Small intestine (tissue), 7 donors: ENCODE data around the gene MEGF9. TPM values are rescaled to one million over a fixed set of nuclear protein-coding genes. Genes with fewer than 3 reads are reported as not detected.

ENCODE experiments used
- DNase-seq, 2 donors: peaks; one replicate each; pipeline versions ENCODE4 v3.0.0 to v3.0.0-alpha.2; 2013
- FAIRE-seq: peaks from 2 replicates; lab custom pipeline; 2012; peaks lifted over from hg19 to GRCh38; lab: Jason Lieb, UNC
- H3K27ac ChIP-seq, 3 donors: one replicate each; pipeline ENCODE4 v1.5.1; 2013; ENCODE audit warnings: low read length in 2 of 3, mild to moderate bottlenecking in 2 of 3, control low read depth in 1 of 3, inconsistent platforms in 1 of 3, low read depth in 1 of 3, moderate library complexity in 1 of 3
- H3K27me3 ChIP-seq, 3 donors: one replicate each; pipeline ENCODE4 v1.6.1; 2013; ENCODE audit warnings: low read length in 3 of 3, inconsistent platforms in 1 of 3; ENCODE audit not compliant: control insufficient read depth in 3 of 3, insufficient read depth in 3 of 3
- H3K36me3 ChIP-seq, 3 donors: one replicate each; pipeline ENCODE4 v1.6.1; 2013; ENCODE audit warnings: low read length in 3 of 3, inconsistent platforms in 1 of 3, low read depth in 1 of 3, mild to moderate bottlenecking in 1 of 3, moderate library complexity in 1 of 3; ENCODE audit not compliant: control insufficient read depth in 3 of 3, insufficient read depth in 2 of 3
- H3K4me1 ChIP-seq, 3 donors: one replicate each; pipeline ENCODE4 v1.6.1; 2013; ENCODE audit warnings: low read length in 2 of 3, inconsistent platforms in 1 of 3, low read depth in 1 of 3, mild to moderate bottlenecking in 1 of 3, moderate library complexity in 1 of 3; ENCODE audit not compliant: control insufficient read depth in 3 of 3, insufficient read depth in 2 of 3
- H3K4me3 ChIP-seq, 3 donors: one replicate each; pipeline ENCODE4 v1.5.1; 2013; ENCODE audit warnings: low read length in 3 of 3, control low read depth in 1 of 3, inconsistent platforms in 1 of 3, low read depth in 1 of 3, mild to moderate bottlenecking in 1 of 3, moderate library complexity in 1 of 3
- H3K9me3 ChIP-seq, 2 donors: one replicate each; pipeline ENCODE4 v1.6.1; 2013; ENCODE audit warnings: low read depth in 1 of 2, low read length in 1 of 2; ENCODE audit not compliant: control insufficient read depth in 2 of 2, insufficient read depth in 1 of 2
- WGBS, 3 donors: extraction: QIAGEN DNeasy Blood & Tissue Kit; methylation state at CpG; one replicate each; pipeline ENCODE4 v1.1.7; 2013; 5-methylcytosine and 5-hydroxymethylcytosine counted together
- polyA plus RNA-seq, 4 donors: library from polyadenylated mRNA; stranded (reverse) in 3 of 4; unstranded in 1 of 4; fragments of 200-250 nt in 3 of 4; fragments of 120-200 nt in 1 of 4; gene quantifications; one replicate each; pipeline versions ENCODE4 v1.2.1 to v1.2.3, GENCODE V29; 2013
- donor health status: healthy with polysubstance abuse.
- donor health status: control.
- donor health status: control.
- donor health status: Bipolar disorder and iron deficiency.
- donor health status: healthy.

The MEGF9 gene
- polyA plus RNA-seq, 4 donors: 3.0 to 21.7 (median 5.1) TPM

DNA sequence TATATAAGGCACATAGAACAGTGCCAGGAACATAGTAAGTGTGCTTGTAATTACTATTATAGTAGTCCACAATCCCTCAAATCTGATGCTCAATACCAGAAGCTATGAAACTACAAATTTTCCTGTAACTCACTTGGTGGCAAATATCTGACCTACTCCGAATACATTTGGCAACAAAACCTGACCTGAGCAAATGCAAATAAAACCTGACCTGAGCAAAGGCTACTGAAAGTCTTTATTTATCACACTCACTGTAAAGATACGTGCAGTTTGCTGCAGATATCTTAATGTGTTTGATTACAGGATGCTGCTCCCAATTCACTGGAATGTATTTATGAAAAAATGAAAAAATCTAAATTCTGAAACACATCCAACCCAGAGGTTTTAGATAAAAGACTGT, 7.1 kb downstream of the MEGF9 start:
- Histone ChIP-seq H3K27me3 (no peaks in the 10 kb centered on the region), H3K36me3 (peaks cover 0 to 10% (median 1%) of the 10 kb centered on the region in 3 donors), H3K27ac (no peak overlapping the region), H3K4me1 (peaks cover 0 to 2% (median 0%) of the 10 kb centered on the region in 3 donors), H3K4me3 (no peak overlapping the region), H3K9me3 (no peaks in the 10 kb centered on the region)
- no peak for DNase-seq
- WGBS, 3 donors: 34 to 71% (median 39%) methylated on average over 2 of the region's 2 CpGs
- FAIRE-seq: no peak

DNA sequence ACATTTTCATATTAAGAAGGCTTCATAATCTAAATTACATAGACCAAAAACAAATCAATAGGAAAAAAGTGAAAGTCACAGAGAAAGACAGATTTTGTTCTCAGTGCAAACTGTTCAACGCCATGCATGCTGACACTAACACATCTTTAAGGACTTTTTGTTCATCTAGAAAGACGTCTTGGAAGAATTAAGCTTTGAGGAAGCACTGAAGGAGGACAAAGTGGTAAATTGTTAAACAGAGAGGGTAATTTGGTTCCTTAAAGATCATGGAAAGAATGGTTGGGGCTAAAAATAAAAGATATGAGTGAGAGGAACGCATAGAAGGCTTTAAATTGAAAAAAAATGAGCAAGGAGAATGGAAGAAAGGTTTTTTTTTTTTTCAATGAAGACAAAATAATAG, 9.1 kb downstream of the MEGF9 start:
- H3K36me3 ChIP-seq: peaks cover 0 to 10% (median 1%) of the 10 kb centered on the region in 3 donors
- DNase-seq: no peak
- H3K4me1 ChIP-seq: peaks cover 0 to 2% (median 0%) of the 10 kb centered on the region in 3 donors
- no peak for FAIRE-seq
- H3K27ac ChIP-seq: no peak overlapping the region
- H3K9me3 ChIP-seq: no peaks in the 10 kb centered on the region
- H3K4me3 ChIP-seq: no peak overlapping the region
- H3K27me3 ChIP-seq: no peaks in the 10 kb centered on the region
- WGBS, 3 donors: 51 to 67% (median 53%) methylated on average over 3 of the region's 3 CpGs

DNA sequence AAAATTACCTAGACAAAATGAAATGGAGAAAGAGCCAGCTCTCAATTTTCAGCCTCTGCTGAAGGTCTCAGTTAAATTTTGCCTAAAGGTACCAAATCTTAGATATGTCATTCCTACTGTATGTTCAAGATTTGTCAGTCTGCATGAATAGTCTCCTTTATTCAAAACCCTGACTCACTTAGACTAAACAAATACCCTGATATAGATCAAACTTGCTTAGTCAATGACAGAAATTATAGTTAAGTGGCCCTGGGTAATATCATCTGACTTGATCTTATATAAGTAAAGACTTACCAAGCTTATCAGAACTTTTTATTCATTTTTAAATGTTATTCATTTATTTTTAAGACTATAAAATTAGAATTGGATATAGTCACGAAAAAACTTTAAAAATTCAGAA, 12.2 kb downstream of the MEGF9 start:
- Histone ChIP-seq H3K9me3 (no peaks in the 10 kb centered on the region), H3K27me3 (no peaks in the 10 kb centered on the region), H3K4me1 (peaks cover 0 to 4% (median 2%) of the 10 kb centered on the region in 3 donors), H3K4me3 (no peak overlapping the region), H3K27ac (no peak overlapping the region), H3K36me3 (peaks cover 0 to 1% (median 0%) of the 10 kb centered on the region in 3 donors)
- DNase-seq (no peak), FAIRE-seq (no peak)
- WGBS, 3 donors: 95 to 98% (median 97%) methylated on average over 1 of the region's 1 CpG

DNA sequence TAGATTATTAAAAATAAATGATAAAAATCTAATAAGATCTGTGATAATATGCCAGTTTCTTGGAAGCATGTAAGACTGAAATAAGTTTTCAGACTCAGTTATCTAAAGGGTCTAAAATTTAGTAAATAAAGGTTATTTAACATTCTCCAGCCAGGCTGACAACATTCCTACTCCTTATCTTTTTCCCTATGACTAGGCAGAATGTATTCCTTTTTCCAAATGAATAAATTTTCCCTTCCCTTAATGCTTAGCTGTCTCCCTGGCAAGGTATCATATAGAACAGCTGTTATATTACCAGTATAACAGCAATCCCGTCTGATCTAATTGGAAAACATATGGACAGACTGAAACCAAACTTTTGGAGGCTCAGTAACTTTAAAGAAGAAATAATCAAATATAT, 13.0 kb downstream of the MEGF9 start:
- FAIRE-seq: no peak
- H3K27ac ChIP-seq: no peak overlapping the region
- H3K27me3 ChIP-seq: no peaks in the 10 kb centered on the region
- H3K36me3 ChIP-seq: peaks cover 0 to 1% (median 0%) of the 10 kb centered on the region in 3 donors
- peaks cover 0 to 4% (median 4%) of the 10 kb centered on the region in 3 donors for H3K4me1 ChIP-seq
- H3K9me3 ChIP-seq: no peaks in the 10 kb centered on the region
- 75 to 87% (median 83%) methylated on average over 1 of the region's 1 CpG for WGBS, 3 donors
- H3K4me3 ChIP-seq: no peak overlapping the region
- no peak for DNase-seq

DNA sequence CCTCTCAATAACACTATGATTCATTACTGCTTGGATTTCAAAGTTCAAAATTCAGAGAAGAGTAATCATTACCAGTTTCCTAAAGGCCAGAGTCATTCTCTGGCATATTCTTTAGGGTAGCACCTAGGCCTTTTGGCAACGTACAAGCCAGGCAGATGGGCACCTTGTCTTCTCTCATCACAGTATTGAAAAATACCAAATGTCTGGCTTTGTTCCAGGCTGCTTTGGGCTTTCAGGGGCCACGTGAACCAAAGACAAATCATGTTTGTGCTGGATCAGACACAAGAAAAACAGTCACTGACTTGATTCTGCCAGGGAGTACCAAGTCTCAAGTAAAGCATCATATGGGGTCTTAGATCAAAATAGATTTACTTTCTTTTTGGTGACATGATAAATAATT, 15.5 kb downstream of the MEGF9 start:
- no peak overlapping the region for H3K27ac ChIP-seq
- H3K4me3 ChIP-seq: no peak overlapping the region
- H3K36me3 ChIP-seq: peaks cover 0 to 1% (median 0%) of the 10 kb centered on the region in 3 donors
- peaks cover 0 to 4% (median 4%) of the 10 kb centered on the region in 3 donors for H3K4me1 ChIP-seq
- no peaks in the 10 kb centered on the region for H3K9me3 ChIP-seq
- DNase-seq: no peak
- H3K27me3 ChIP-seq: no peaks in the 10 kb centered on the region
- WGBS, 3 donors: 16 to 58% (median 29%) methylated on average over 2 of the region's 2 CpGs
- no peak for FAIRE-seq

DNA sequence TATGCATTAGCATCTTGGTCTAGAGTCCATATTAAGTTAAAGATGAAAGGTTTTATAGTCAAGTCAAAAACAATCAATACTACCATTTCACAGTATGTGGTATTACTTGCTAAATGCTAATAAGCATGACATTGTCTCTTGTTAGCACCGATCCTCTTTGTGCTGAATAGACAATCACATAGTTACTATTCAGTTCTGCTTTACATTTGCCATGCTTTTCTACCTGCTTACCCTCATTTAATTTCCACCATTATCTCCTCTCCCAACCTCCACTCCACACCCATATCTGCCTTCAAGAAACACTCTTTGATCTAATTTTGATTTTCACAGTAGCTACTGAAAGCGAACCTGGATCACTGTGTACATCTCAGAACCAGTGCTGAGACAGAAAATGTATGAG, 16.8 kb downstream of the MEGF9 start:
- WGBS, 3 donors: 93 to 95% (median 95%) methylated on average over 2 of the region's 2 CpGs

DNA sequence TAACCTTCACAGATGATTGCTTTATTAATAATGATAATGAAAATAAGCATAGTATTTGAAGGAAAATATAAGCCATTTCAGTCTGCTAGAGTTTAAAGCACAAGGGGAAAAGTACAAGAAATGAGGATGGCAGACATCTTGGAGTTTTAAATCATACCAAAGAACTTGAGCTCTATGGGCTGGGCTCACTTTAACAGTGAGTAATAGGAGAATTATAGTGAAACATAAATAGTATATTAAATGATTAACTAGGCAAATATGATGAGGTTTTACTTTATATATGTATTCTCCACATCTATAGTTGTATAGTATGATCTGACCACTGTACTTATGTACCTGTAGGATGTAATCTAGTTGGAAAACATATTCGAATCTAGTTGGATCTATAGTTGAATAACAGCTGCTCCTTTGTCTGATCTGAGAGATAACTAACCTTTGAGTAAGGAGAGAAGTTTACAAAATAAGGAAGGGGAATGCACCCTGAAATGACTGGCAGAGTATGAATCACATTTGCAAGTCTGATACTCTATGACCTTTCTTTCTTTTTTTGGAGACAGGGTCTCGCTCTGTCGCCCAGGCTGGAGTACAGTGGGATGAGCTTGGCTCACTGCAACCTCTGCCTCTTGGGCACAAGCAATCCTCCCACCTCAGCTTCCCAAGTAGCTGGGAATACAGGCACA, 17.6 kb downstream of the MEGF9 start:
- DNase-seq: no peak
- Histone ChIP-seq H3K4me3 (no peak overlapping the region), H3K27ac (no peak overlapping the region), H3K4me1 (peaks cover 0 to 4% (median 4%) of the 10 kb centered on the region in 3 donors), H3K36me3 (no peaks in the 10 kb centered on the region), H3K9me3 (no peaks in the 10 kb centered on the region), H3K27me3 (no peaks in the 10 kb centered on the region)
- WGBS, 3 donors: 66 to 84% (median 78%) methylated on average over 3 of the region's 3 CpGs
- FAIRE-seq: no peak

More for the DNA sequence above, 16.8 kb downstream of the MEGF9 start:
- H3K4me3 ChIP-seq: no peak overlapping the region
- H3K9me3 ChIP-seq: no peaks in the 10 kb centered on the region
- no peak overlapping the region for H3K27ac ChIP-seq
- no peaks in the 10 kb centered on the region for H3K27me3 ChIP-seq
- FAIRE-seq (no peak), DNase-seq (no peak)
- H3K36me3 ChIP-seq: no peaks in the 10 kb centered on the region
- peaks cover 0 to 4% (median 4%) of the 10 kb centered on the region in 3 donors for H3K4me1 ChIP-seq

DNA sequence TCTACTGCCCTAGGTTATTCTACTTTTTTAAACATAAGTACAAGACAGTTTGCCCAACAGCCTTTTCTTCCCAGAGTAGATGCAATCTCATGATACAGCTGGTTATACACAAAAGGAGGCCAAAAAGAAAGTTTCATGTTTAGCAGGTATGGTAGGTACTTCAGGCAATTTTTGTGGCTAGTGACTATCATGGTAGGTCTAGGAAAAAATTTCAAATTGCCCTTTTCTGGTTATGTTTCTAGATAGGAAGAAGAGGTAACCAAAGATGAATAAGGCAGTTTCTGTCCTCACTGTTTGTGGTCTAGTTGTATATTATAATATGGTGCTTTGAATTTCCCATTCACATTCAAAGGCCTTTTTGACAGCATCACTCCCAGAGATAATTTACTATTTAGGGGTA, 19.7 kb downstream of the MEGF9 start:
- Histone ChIP-seq H3K4me1 (peaks cover 0 to 4% (median 4%) of the 10 kb centered on the region in 3 donors), H3K27me3 (no peaks in the 10 kb centered on the region), H3K4me3 (no peak overlapping the region), H3K36me3 (no peaks in the 10 kb centered on the region), H3K9me3 (no peaks in the 10 kb centered on the region), H3K27ac (no peak overlapping the region)
- FAIRE-seq: no peak
- DNase-seq: no peak

DNA sequence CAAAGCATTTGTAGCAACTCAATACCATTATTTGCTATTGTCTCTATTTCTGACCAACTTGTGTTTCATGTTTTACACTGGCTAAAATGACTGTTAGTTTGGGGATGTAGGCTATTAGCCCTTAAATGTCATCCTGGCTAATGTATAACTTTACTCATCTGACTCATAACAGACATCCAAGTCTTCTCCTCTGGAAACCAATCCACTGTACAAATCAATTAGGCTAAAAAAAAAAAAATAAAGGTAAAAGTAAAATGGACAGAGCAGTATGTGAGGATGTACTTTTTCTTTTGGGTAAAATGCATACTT, 20.6 kb downstream of the MEGF9 start:
- no peak for DNase-seq
- FAIRE-seq: no peak
- H3K27me3 ChIP-seq: no peaks in the 10 kb centered on the region
- no peaks in the 10 kb centered on the region for H3K36me3 ChIP-seq
- no peak overlapping the region for H3K27ac ChIP-seq
- H3K4me3 ChIP-seq: no peak overlapping the region
- H3K9me3 ChIP-seq: no peaks in the 10 kb centered on the region
- peaks cover 0 to 4% (median 0%) of the 10 kb centered on the region in 3 donors for H3K4me1 ChIP-seq
